H1 (cell line): Measurements from ENCODE around the gene UBA6. TPM values are rescaled to one million over a fixed set of nuclear protein-coding genes. Genes with fewer than 3 reads are reported as not detected.

Source experiments
- CTCF ChIA-PET: fragments of 300-600 bp; sonication (Branson Sonifier 250); formaldehyde crosslinking; loops from one replicate; lab custom pipeline; 2021; ENCODE audit not compliant: partially characterized antibody; lab: Charles Lee
- POLR2A ChIA-PET: fragments of 300-600 bp; sonication (Branson Sonifier 250); formaldehyde crosslinking; loops from one replicate; lab custom pipeline; 2021; ENCODE audit warnings: inconsistent platforms; ENCODE audit not compliant: partially characterized antibody; lab: Charles Lee
- DNase-seq, 2 experiments: peaks; one replicate each; pipeline versions ENCODE4 v3.0.0 to v3.0.0-alpha.2; 2010 to 2022; ENCODE audit warnings: low spot score in 2 of 2, low read depth in 1 of 2, mixed read lengths in 1 of 2
- FAIRE-seq: peaks from 2 replicates; lab custom pipeline; 2011; peaks lifted over from hg19 to GRCh38; lab: Jason Lieb, UNC
- H2AFZ ChIP-seq: 2 replicates; pipeline ENCODE4 v1.8.1; 2012; ENCODE audit warnings: low read length, inconsistent platforms
- H2AK5ac ChIP-seq: 2 replicates; pipeline ENCODE4 v1.6.1; 2013; ENCODE audit warnings: low read depth, low read length
- H2BK120ac ChIP-seq: replicated peaks from 2 replicates; pipeline ENCODE3; 2013; ENCODE audit warnings: low read depth, low read length, inconsistent platforms
- H2BK12ac ChIP-seq: 2 replicates; pipeline ENCODE4 v1.6.1; 2013; ENCODE audit warnings: low read depth, low read length
- H2BK15ac ChIP-seq: 2 replicates; pipeline ENCODE4 v1.6.1; 2013; ENCODE audit warnings: low read length
- H2BK20ac ChIP-seq: 2 replicates; pipeline ENCODE4 v1.6.1; 2013; ENCODE audit warnings: low read length
- H2BK5ac ChIP-seq: 2 replicates; pipeline ENCODE4 v1.6.1; 2013; ENCODE audit warnings: low read depth, low read length
- H3K14ac ChIP-seq: 2 replicates; pipeline ENCODE4 v1.6.1; 2013; ENCODE audit warnings: inconsistent platforms; ENCODE audit not compliant: insufficient read length
- H3K18ac ChIP-seq: 2 replicates; pipeline ENCODE4 v1.6.1; 2013; ENCODE audit warnings: low read length; ENCODE audit errors: extremely low read depth
- H3K23ac ChIP-seq: 2 replicates; pipeline ENCODE4 v1.6.1; 2013; ENCODE audit warnings: inconsistent platforms; ENCODE audit not compliant: insufficient read length
- H3K23me2 ChIP-seq: 2 replicates; pipeline ENCODE4 v1.6.1; 2013; ENCODE audit warnings: low read depth, low read length
- H3K27ac ChIP-seq: 2 replicates; pipeline ENCODE4 v1.6.1; 2011; ENCODE audit warnings: low read depth, low read length, inconsistent platforms
- H3K27me3 ChIP-seq, 4 experiments: replicated peaks in 1 of 4; 1 replicate in 1 of 4; 2 replicates in 3 of 4; pipeline versions ENCODE4 v1.6.1 to v1.8.1; 2011 to 2013; ENCODE audit warnings: low read length in 3 of 4, mild to moderate bottlenecking in 3 of 4, inconsistent platforms in 2 of 4, mixed read lengths in 2 of 4, moderate library complexity in 1 of 4; ENCODE audit not compliant: control insufficient read depth in 3 of 4, insufficient read depth in 3 of 4; ENCODE audit errors: extremely low read depth in 1 of 4
- H3K36me3 ChIP-seq, 4 experiments: 2 replicates each; pipeline versions ENCODE4 v1.6.1 to v1.8.1; 2011 to 2013; ENCODE audit warnings: mild to moderate bottlenecking in 4 of 4, low read length in 3 of 4, moderate library complexity in 2 of 4, control low read depth in 1 of 4, inconsistent platforms in 1 of 4; ENCODE audit not compliant: insufficient read depth in 4 of 4, control insufficient read depth in 2 of 4
- H3K4ac ChIP-seq: replicated peaks from 2 replicates; pipeline ENCODE3; 2013; ENCODE audit warnings: low read length, low read depth, mixed read lengths, inconsistent platforms; ENCODE audit not compliant: insufficient read length
- H3K4me1 ChIP-seq, 4 experiments: replicated peaks in 1 of 4; 1 replicate in 1 of 4; 2 replicates in 3 of 4; pipeline versions ENCODE4 v1.6.1 to v1.8.1; 2011 to 2013; ENCODE audit warnings: low read length in 3 of 4, inconsistent platforms in 2 of 4, mixed read lengths in 1 of 4; ENCODE audit not compliant: insufficient read depth in 4 of 4, control insufficient read depth in 3 of 4
- H3K4me2 ChIP-seq, 2 experiments: 2 replicates each; pipeline versions ENCODE4 v1.6.1 to v1.8.1; 2011 to 2013; ENCODE audit warnings: low read depth in 2 of 2, low read length in 2 of 2, control low read depth in 1 of 2, inconsistent platforms in 1 of 2, mild to moderate bottlenecking in 1 of 2; ENCODE audit not compliant: insufficient read depth in 1 of 2
- H3K4me3 ChIP-seq, 4 experiments: fragments of 200-600, 300-600 bp in 1 of 4; sonication (generic), shearing (Covaris generic), sonication (Bioruptor Twin) in 1 of 4; 2 replicates each; pipeline versions ENCODE4 v1.5.1 to v1.8.1; 2011 to 2016; ENCODE audit warnings: low read length in 4 of 4, low read depth in 3 of 4, control low read depth in 2 of 4, inconsistent platforms in 2 of 4, mild to moderate bottlenecking in 2 of 4, mixed read lengths in 1 of 4, moderate library complexity in 1 of 4; ENCODE audit not compliant: insufficient read depth in 2 of 4; ENCODE audit errors: extremely low read depth in 1 of 4
- H3K56ac ChIP-seq: replicated peaks from 2 replicates; pipeline ENCODE3; 2013; ENCODE audit warnings: low read depth, mild to moderate bottlenecking, mixed read lengths, low read length, inconsistent platforms; ENCODE audit not compliant: insufficient read length
- H3K79me1 ChIP-seq: 2 replicates; pipeline ENCODE4 v1.6.1; 2013; ENCODE audit warnings: low read depth, low read length, control low read depth
- H3K79me2 ChIP-seq, 2 experiments: 2 replicates each; pipeline versions ENCODE4 v1.6.1 to v1.8.1; 2012 to 2013; ENCODE audit warnings: low read length in 2 of 2, mild to moderate bottlenecking in 2 of 2, inconsistent platforms in 1 of 2; ENCODE audit not compliant: insufficient read depth in 2 of 2, control insufficient read depth in 1 of 2
- H3K9ac ChIP-seq, 4 experiments: replicated peaks in 1 of 4; 1 replicate in 1 of 4; 2 replicates in 3 of 4; pipeline versions ENCODE4 v1.6.1 to v1.8.1; 2011 to 2013; ENCODE audit warnings: low read depth in 3 of 4, low read length in 3 of 4, control low read depth in 2 of 4, mild to moderate bottlenecking in 2 of 4, moderate library complexity in 2 of 4, inconsistent platforms in 1 of 4; ENCODE audit errors: extremely low read depth in 1 of 4
- H3K9me3 ChIP-seq, 2 experiments: 2 replicates each; pipeline versions ENCODE4 v1.6.1 to v1.8.1; 2012 to 2013; ENCODE audit warnings: mild to moderate bottlenecking in 2 of 2, moderate library complexity in 2 of 2, control low read depth in 1 of 2, inconsistent platforms in 1 of 2, low read depth in 1 of 2, low read length in 1 of 2, mixed read lengths in 1 of 2; ENCODE audit not compliant: insufficient read depth in 2 of 2
- H4K20me1 ChIP-seq, 2 experiments: replicated peaks in 1 of 2; 2 replicates each; pipeline versions ENCODE3 to v1.8.1; 2011 to 2013; ENCODE audit warnings: inconsistent platforms in 2 of 2, low read length in 2 of 2, mild to moderate bottlenecking in 1 of 2; ENCODE audit not compliant: insufficient read depth in 2 of 2, control insufficient read depth in 1 of 2
- H4K5ac ChIP-seq: 2 replicates; pipeline ENCODE4 v1.6.1; 2013; ENCODE audit warnings: low read length, low read depth, mixed read lengths, inconsistent platforms; ENCODE audit not compliant: insufficient read length
- H4K8ac ChIP-seq: 2 replicates; pipeline ENCODE4 v1.8.0; 2013; ENCODE audit warnings: mild to moderate bottlenecking, moderate library complexity, low read length, inconsistent platforms; ENCODE audit not compliant: insufficient read depth; ENCODE audit errors: extremely low read depth
- H4K91ac ChIP-seq: replicated peaks from 2 replicates; pipeline ENCODE3; 2013; ENCODE audit warnings: low read length, mixed read lengths, inconsistent platforms; ENCODE audit not compliant: insufficient read length
- EP300 ChIP-seq, 2 experiments: IDR thresholded peaks; 1 replicate in 1 of 2; 2 replicates in 1 of 2; pipeline ENCODE4 v1.6.1; 2011 to 2012; ENCODE audit warnings: low read depth in 2 of 2, low read length in 2 of 2, mild to moderate bottlenecking in 2 of 2, borderline replicate concordance in 1 of 2, inconsistent platforms in 1 of 2, moderate library complexity in 1 of 2
- RBBP5 ChIP-seq: IDR thresholded peaks from 2 replicates; pipeline ENCODE4 v1.7.1; 2012; ENCODE audit warnings: low read depth, mild to moderate bottlenecking, inconsistent platforms, low read length, moderate library complexity, borderline replicate concordance
- RFX5 ChIP-seq: IDR thresholded peaks from 2 replicates; pipeline ENCODE4 v1.6.1; 2011; ENCODE audit warnings: low read depth, low read length, improper control_type of control experiment, borderline replicate concordance
- RXRA ChIP-seq: IDR thresholded peaks from 2 replicates; pipeline ENCODE4 v1.6.1; 2011; ENCODE audit warnings: low read depth, mild to moderate bottlenecking, low read length, moderate library complexity; ENCODE audit not compliant: insufficient read depth
- TBP ChIP-seq: IDR thresholded peaks from 2 replicates; pipeline ENCODE4 v1.6.1; 2011; ENCODE audit warnings: low read depth, low read length, improper control_type of control experiment
- WGBS, 2 experiments: shearing (Covaris generic) in 1 of 2; methylation state at CpG; one replicate each; pipeline versions ENCODE4 v1.1.6 to v1.1.7; 2013 to 2015; ENCODE audit warnings: low lambda C conversion rate in 2 of 2, mixed read lengths in 2 of 2, inconsistent platforms in 1 of 2, low coverage in 1 of 2, missing lambda C conversion rate in 1 of 2; ENCODE audit not compliant: insufficient replicate concordance in 2 of 2, insufficient coverage in 1 of 2, insufficient read length in 1 of 2; ENCODE audit errors: extremely low coverage in 1 of 2, missing lambda C conversion rate in 1 of 2; 5-methylcytosine and 5-hydroxymethylcytosine counted together
- polyA plus RNA-seq, 7 experiments: library from polyadenylated mRNA; depleted of rRNA in 3 of 7; stranded (reverse) in 5 of 7; unstranded in 2 of 7; fragments of >200 nt in 5 of 7; fragments of 200-250 nt in 2 of 7; gene quantifications; 1 replicate in 5 of 7; 2 replicates in 1 of 7; 4 replicates in 1 of 7; pipeline versions ENCODE4 v1.2.1 to v1.2.3, GENCODE V29; 2011 to 2013; ENCODE audit warnings: missing spikeins in 2 of 7, mixed read lengths in 2 of 7
- total RNA-seq: library from RNA; stranded (reverse); fragmentation: NEBNext Ultra II Directional; extraction: Animal tissue kit (Norgen Biotek cat#: 25700); gene quantifications from 2 replicates; pipeline ENCODE4 v1.2.1, GENCODE V29; 2021

Gene UBA6
- total and polyA plus RNA-seq, 2 of the 8 experiments (the other 6 are each of a cell fraction or from before 2014, with no cell fraction given) = 17.4 to 74.3 TPM

- H2AK5ac ChIP-seq = no peak overlapping the region
- H2AFZ ChIP-seq = no peak overlapping the region
- H3K23me2 ChIP-seq = no peaks in the 10 kb centered on the region; the same call in 1 of the 2 replicates
- DNase-seq = no peak
- H3K79me2 ChIP-seq = no peaks in the 10 kb centered on the region
- H3K4me1 ChIP-seq = no peaks in the 10 kb centered on the region
- H4K91ac ChIP-seq = no peak overlapping the region
- H3K4ac ChIP-seq = no peak overlapping the region
- no peaks in the 10 kb centered on the region for H3K27me3 ChIP-seq
- no peak overlapping the region for H3K27ac ChIP-seq
- no peak overlapping the region for H4K5ac ChIP-seq
- CTCF ChIA-PET = interaction anchor here (0.5 kb wide), 1 partner anchor 56 kb away, joined by 3 read pairs; no protein-coding TSS in a partner anchor
- no peak overlapping the region for H2BK12ac ChIP-seq
- H3K4me2 ChIP-seq = no peak overlapping the region
- POLR2A ChIA-PET = interaction anchor here (0.7 kb wide), 1 partner anchor 23 kb away, joined by 3 read pairs; the partner anchor contains the start of gene STAP1
- H3K23ac ChIP-seq = no peak overlapping the region
- no peak overlapping the region for H3K14ac ChIP-seq
- no peak overlapping the region for H3K18ac ChIP-seq
- H4K20me1 ChIP-seq = no peaks in the 10 kb centered on the region
- no peak overlapping the region for H4K8ac ChIP-seq
- no peak for FAIRE-seq
- TF ChIP-seq RXRA = no peak
- TF ChIP-seq TBP = no peak
- TF ChIP-seq EP300 (IDR thresholded peaks at IDR 0.05; ENCODE audit: borderline replicate concordance in 1 of 2, low read depth in 2 of 2, low read length in 2 of 2) = no peak
- no peak for TF ChIP-seq RBBP5
- no peak for TF ChIP-seq RFX5
- TF ChIP-seq, all 59 proteins: peak for 0
- no peaks in the 10 kb centered on the region for H3K36me3 ChIP-seq
- WGBS, 2 experiments = 46% methylated on average over 2 of the region's 2 CpGs; no CpG with 5 or more reads in 1 of the 2 experiments
- H3K56ac ChIP-seq = no peak overlapping the region
- no peak overlapping the region for H2BK120ac ChIP-seq
- no peak overlapping the region for H2BK15ac ChIP-seq
- no peak overlapping the region for H3K4me3 ChIP-seq
- H3K9me3 ChIP-seq = no peaks in the 10 kb centered on the region
- no peak overlapping the region for H2BK20ac ChIP-seq
- no peak overlapping the region for H2BK5ac ChIP-seq
- H3K9ac ChIP-seq = no peak overlapping the region
- no peaks in the 10 kb centered on the region for H3K79me1 ChIP-seq
These were observed 119.0 kb downstream of the UBA6 start for GRCh38 chr4:67581913-67582312.
